C4-2B (cell line): ENCODE measurements around the gene DIO3.

Experiments used
- ZFX ChIP-seq: fragments of 450-650 bp; IDR thresholded peaks from 2 replicates; pipeline ENCODE4 v1.6.1; 2017
- TF ChIP-seq, protein P1 (sequence below): fragments of 450-650 bp; conservative IDR thresholded peaks from 2 replicates; pipeline ENCODE4 v1.5.1; 2017; ENCODE audit warnings: mild to moderate bottlenecking

DNA sequence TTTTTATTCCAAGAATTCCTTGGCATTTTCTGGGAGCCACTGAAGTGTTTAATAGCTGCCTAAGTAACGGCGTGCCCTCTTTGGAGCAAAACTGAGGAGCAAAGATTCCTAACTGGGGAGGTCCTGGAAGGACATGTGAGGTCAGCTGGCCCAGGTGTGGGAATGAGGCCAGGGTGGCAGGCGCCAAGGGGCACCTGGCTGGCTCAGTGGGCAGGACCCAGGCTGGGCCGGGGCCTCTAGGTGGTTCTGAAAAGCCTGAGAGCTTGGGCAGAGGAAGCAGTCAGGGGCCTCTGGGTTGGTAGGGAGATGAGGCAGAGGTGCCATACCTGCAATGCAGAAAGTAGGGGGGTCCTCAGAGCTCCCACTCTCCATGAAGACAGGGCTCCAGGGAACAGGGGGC is 27.1 kb upstream of the DIO3 start:
- TF ChIP-seq, protein P1, sequence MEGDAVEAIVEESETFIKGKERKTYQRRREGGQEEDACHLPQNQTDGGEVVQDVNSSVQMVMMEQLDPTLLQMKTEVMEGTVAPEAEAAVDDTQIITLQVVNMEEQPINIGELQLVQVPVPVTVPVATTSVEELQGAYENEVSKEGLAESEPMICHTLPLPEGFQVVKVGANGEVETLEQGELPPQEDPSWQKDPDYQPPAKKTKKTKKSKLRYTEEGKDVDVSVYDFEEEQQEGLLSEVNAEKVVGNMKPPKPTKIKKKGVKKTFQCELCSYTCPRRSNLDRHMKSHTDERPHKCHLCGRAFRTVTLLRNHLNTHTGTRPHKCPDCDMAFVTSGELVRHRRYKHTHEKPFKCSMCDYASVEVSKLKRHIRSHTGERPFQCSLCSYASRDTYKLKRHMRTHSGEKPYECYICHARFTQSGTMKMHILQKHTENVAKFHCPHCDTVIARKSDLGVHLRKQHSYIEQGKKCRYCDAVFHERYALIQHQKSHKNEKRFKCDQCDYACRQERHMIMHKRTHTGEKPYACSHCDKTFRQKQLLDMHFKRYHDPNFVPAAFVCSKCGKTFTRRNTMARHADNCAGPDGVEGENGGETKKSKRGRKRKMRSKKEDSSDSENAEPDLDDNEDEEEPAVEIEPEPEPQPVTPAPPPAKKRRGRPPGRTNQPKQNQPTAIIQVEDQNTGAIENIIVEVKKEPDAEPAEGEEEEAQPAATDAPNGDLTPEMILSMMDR: no peak
- TF ChIP-seq ZFX: no peak
